HG02938 (cell line): ENCODE data around the gene GMPPA.

Experiments used
- ATAC-seq: cut with Tn5 transposase; IDR thresholded peaks from one replicate; pipeline ENCODE4 v1.9.1; 2021; ENCODE audit warnings: mild to moderate bottlenecking, moderate library complexity; ENCODE audit not compliant: unreplicated experiment

The GMPPA gene

GRCh38 chr2:219537657-219538488 lies 39.2 kb downstream of the GMPPA start:
- no peak for ATAC-seq

GRCh38 chr2:219538504-219538951 lies 39.8 kb downstream of the GMPPA start:
- no peak for ATAC-seq

GRCh38 chr2:219538956-219539788 lies 40.5 kb downstream of the GMPPA start:
- ATAC-seq = no peak

GRCh38 chr2:219539926-219540678 lies 41.4 kb downstream of the GMPPA start:
- ATAC-seq = no peak

GRCh38 chr2:219540784-219541504 lies 42.3 kb downstream of the GMPPA start:
- ATAC-seq = no peak

GRCh38 chr2:219541611-219542180 lies 43.0 kb downstream of the GMPPA start:
- ATAC-seq = peak; percentile 43

GRCh38 chr2:219542931-219543595 lies 44.4 kb downstream of the GMPPA start:
- ATAC-seq = peak; percentile 26

- peak; percentile 73 for ATAC-seq
These were observed 45.1 kb downstream of the GMPPA start, which contains the start of the genes CHPF and TMEM198 for GRCh38 chr2:219543596-219544358. Gene CHPF (minus strand): TSS chr2:219543809. CDS start chr2:219543538, 271 bp downstream. Gene TMEM198 (plus strand): TSS chr2:219544028. CDS start chr2:219544728, 700 bp downstream.

- ATAC-seq = no peak
These were observed 45.9 kb downstream of the GMPPA start for GRCh38 chr2:219544567-219544966.

GRCh38 chr2:219545295-219545942 lies 46.7 kb downstream of the GMPPA start:
- ATAC-seq = no peak

- no peak for ATAC-seq
These were observed 47.3 kb downstream of the GMPPA start for GRCh38 chr2:219545943-219546352.

- no peak for ATAC-seq
These were observed 48.9 kb downstream of the GMPPA start for GRCh38 chr2:219547621-219548020.

GRCh38 chr2:219548990-219549389 lies 50.3 kb downstream of the GMPPA start:
- ATAC-seq = no peak

GRCh38 chr2:219549619-219550018 lies 50.9 kb downstream of the GMPPA start:
- no peak for ATAC-seq

- ATAC-seq = peak; percentile 12
These were observed 53.0 kb downstream of the GMPPA start for GRCh38 chr2:219551441-219552381.

GRCh38 chr2:219552382-219553167 lies 53.9 kb downstream of the GMPPA start:
- peak; percentile 84 for ATAC-seq
